Measurements from ENCODE around the gene GNAI2. TPM values are rescaled to one million over a fixed set of nuclear protein-coding genes. Genes with fewer than 3 reads are reported as not detected.

Gene GNAI2
- 176 and 190 TPM in 2 replicates for total RNA-seq
- long read RNA-seq, partial matches to known transcripts, result 0 of 1 reads
- long read RNA-seq, other reads (novel, unspliced or antisense), result 0 of 1 reads

GRCh38 chr3:50235716-50236483, at the start of gene GNAI2:
Gene GNAI2 (plus strand): TSS chr3:50236204. CDS start chr3:50236336, 132 bp downstream.
- H3K27ac Mint-ChIP-seq (ENCODE audit: unreplicated experiment), result peak within 1 kb of the TSS; percentile 96
- peak within 1 kb of the TSS; percentile 98 for H3K4me3 Mint-ChIP-seq
- peak; percentile 94 for DNase-seq (ENCODE audit: low read depth, low spot score)
- peaks cover 68% of the 10 kb centered on the region for H3K4me1 Mint-ChIP-seq
- peaks cover 3% of the 10 kb centered on the region for H3K27me3 Mint-ChIP-seq (ENCODE audit: low read depth)
- H3K9me3 Mint-ChIP-seq, result no peaks in the 10 kb centered on the region
- TF ChIP-seq CTCF (conservative IDR thresholded peaks at IDR 0.05), result no peak
- no peaks in the 10 kb centered on the region for H3K36me3 Mint-ChIP-seq (ENCODE audit: low read depth)

- TF ChIP-seq CTCF (conservative IDR thresholded peaks at IDR 0.05), result no peak
- Mint-ChIP-seq H3K27ac (ENCODE audit: unreplicated experiment) (peak overlapping the region; percentile 27), H3K36me3 (ENCODE audit: low read depth) (no peaks in the 10 kb centered on the region), H3K27me3 (ENCODE audit: low read depth) (peaks cover 5% of the 10 kb centered on the region), H3K9me3 (no peaks in the 10 kb centered on the region), H3K4me3 (no peak overlapping the region), H3K4me1 (peaks cover 8% of the 10 kb centered on the region)
- no peak for DNase-seq (ENCODE audit: low read depth, low spot score)
Measured at GRCh38 chr3:50187750-50188149, 48.3 kb upstream of the GNAI2 start.

GRCh38 chr3:50189274-50189673, 46.7 kb upstream of the GNAI2 start:
- Mint-ChIP-seq H3K27me3 (ENCODE audit: low read depth) (peaks cover 6% of the 10 kb centered on the region), H3K36me3 (ENCODE audit: low read depth) (no peaks in the 10 kb centered on the region), H3K9me3 (no peaks in the 10 kb centered on the region), H3K4me3 (no peak overlapping the region), H3K4me1 (peaks cover 8% of the 10 kb centered on the region), H3K27ac (ENCODE audit: unreplicated experiment) (peak overlapping the region; percentile 78)
- TF ChIP-seq CTCF (conservative IDR thresholded peaks at IDR 0.05), result peak; percentile 82
- peak; percentile 51 for DNase-seq (ENCODE audit: low read depth, low spot score)

- Mint-ChIP-seq H3K9me3 (no peaks in the 10 kb centered on the region), H3K36me3 (ENCODE audit: low read depth) (no peaks in the 10 kb centered on the region), H3K4me3 (no peak overlapping the region), H3K27me3 (ENCODE audit: low read depth) (peaks cover 9% of the 10 kb centered on the region), H3K4me1 (peaks cover 8% of the 10 kb centered on the region), H3K27ac (ENCODE audit: unreplicated experiment) (no peak overlapping the region)
- TF ChIP-seq CTCF (conservative IDR thresholded peaks at IDR 0.05), result no peak
- no peak for DNase-seq (ENCODE audit: low read depth, low spot score)
Measured at GRCh38 chr3:50189989-50190388, 46.0 kb upstream of the GNAI2 start.

GRCh38 chr3:50190936-50191660, 44.9 kb upstream of the GNAI2 start, which contains the start of gene GNAT1:
Gene GNAT1 (plus strand): TSS chr3:50191610. CDS start chr3:50191726, 116 bp downstream.
- H3K27me3 Mint-ChIP-seq (ENCODE audit: low read depth), result peaks cover 13% of the 10 kb centered on the region
- H3K27ac Mint-ChIP-seq (ENCODE audit: unreplicated experiment), result no peak within 1 kb of the TSS
- peaks cover 8% of the 10 kb centered on the region for H3K4me1 Mint-ChIP-seq
- no peak for TF ChIP-seq CTCF (conservative IDR thresholded peaks at IDR 0.05)
- DNase-seq (ENCODE audit: low read depth, low spot score), result no peak
- no peaks in the 10 kb centered on the region for H3K9me3 Mint-ChIP-seq
- H3K36me3 Mint-ChIP-seq (ENCODE audit: low read depth), result no peaks in the 10 kb centered on the region
- no peak within 1 kb of the TSS for H3K4me3 Mint-ChIP-seq

Data from neural crest cell (in vitro differentiated cells).